Liver (tissue), 9 donors: ENCODE measurements around the gene TEX2. TPM values are rescaled to one million over a fixed set of nuclear protein-coding genes. Genes with fewer than 3 reads are reported as not detected.

Experiments used
- DNase-seq: peaks from one replicate; pipeline ENCODE4 v3.0.0-alpha.2; 2017; ENCODE audit warnings: low spot score
- H3K27ac ChIP-seq, 2 donors: one replicate each; pipeline ENCODE4 v1.7.0; 2013; ENCODE audit warnings: inconsistent platforms in 2 of 2, low read length in 2 of 2, control low read depth in 1 of 2, low read depth in 1 of 2, mild to moderate bottlenecking in 1 of 2
- H3K27me3 ChIP-seq, 4 donors: one replicate each; pipeline versions ENCODE4 v1.6.1 to v1.7.0; 2013; ENCODE audit warnings: low read length in 3 of 4, inconsistent platforms in 1 of 4, mild to moderate bottlenecking in 1 of 4, moderate library complexity in 1 of 4; ENCODE audit not compliant: control insufficient read depth in 4 of 4, insufficient read depth in 4 of 4
- H3K36me3 ChIP-seq, 4 donors: one replicate each; pipeline versions ENCODE4 v1.6.1 to v1.7.0; 2013; ENCODE audit warnings: low read length in 3 of 4, mild to moderate bottlenecking in 3 of 4, low read depth in 1 of 4, moderate library complexity in 1 of 4; ENCODE audit not compliant: control insufficient read depth in 4 of 4, insufficient read depth in 3 of 4
- H3K4me1 ChIP-seq, 4 donors: one replicate each; pipeline versions ENCODE4 v1.6.1 to v1.7.0; 2013; ENCODE audit warnings: low read length in 3 of 4, mild to moderate bottlenecking in 3 of 4, moderate library complexity in 1 of 4; ENCODE audit not compliant: control insufficient read depth in 4 of 4, insufficient read depth in 4 of 4
- H3K4me3 ChIP-seq, 3 donors: one replicate each; pipeline versions ENCODE4 v1.6.1 to v1.7.0; 2013; ENCODE audit warnings: low read length in 3 of 3, control low read depth in 1 of 3, low read depth in 1 of 3, mild to moderate bottlenecking in 1 of 3
- H3K9ac ChIP-seq, 2 donors: one replicate each; pipeline ENCODE4 v1.7.0; 2013; ENCODE audit warnings: low read length in 2 of 2, mild to moderate bottlenecking in 2 of 2, moderate library complexity in 2 of 2, control low read depth in 1 of 2, low read depth in 1 of 2
- H3K9me3 ChIP-seq, 4 donors: one replicate each; pipeline versions ENCODE4 v1.6.1 to v1.7.0; 2013; ENCODE audit warnings: low read length in 3 of 4; ENCODE audit not compliant: control insufficient read depth in 4 of 4
- ATF3 ChIP-seq: IDR thresholded peaks from 2 replicates; pipeline ENCODE4 v1.6.1; 2016; ENCODE audit warnings: antibody characterized with exemption
- EGR1 ChIP-seq, 2 donors: IDR thresholded peaks; 2 replicates each; pipeline ENCODE4 v1.6.1; 2016 to 2018; ENCODE audit warnings: antibody characterized with exemption in 2 of 2, low read depth in 2 of 2
- FOXA1 ChIP-seq: IDR thresholded peaks from 2 replicates; pipeline ENCODE4 v1.6.1; 2016; ENCODE audit warnings: antibody characterized with exemption
- FOXA2 ChIP-seq: IDR thresholded peaks from 2 replicates; pipeline ENCODE4 v1.6.1; 2016; ENCODE audit warnings: antibody characterized with exemption
- HNF4G ChIP-seq: IDR thresholded peaks from 2 replicates; pipeline ENCODE4 v1.6.1; 2016; ENCODE audit warnings: antibody characterized with exemption
- REST ChIP-seq: IDR thresholded peaks from 2 replicates; pipeline ENCODE4 v1.6.1; 2016; ENCODE audit warnings: antibody characterized with exemption, mild to moderate bottlenecking
- SP1 ChIP-seq: IDR thresholded peaks from 2 replicates; pipeline ENCODE4 v1.6.1; 2018; ENCODE audit warnings: antibody characterized with exemption, mild to moderate bottlenecking
- TAF1 ChIP-seq: conservative IDR thresholded peaks from 2 replicates; pipeline ENCODE4 v1.6.1; 2016; ENCODE audit warnings: antibody characterized with exemption, mild to moderate bottlenecking
- YY1 ChIP-seq: IDR thresholded peaks from 2 replicates; pipeline ENCODE4 v1.6.1; 2016; ENCODE audit warnings: antibody characterized with exemption, mild to moderate bottlenecking
- WGBS: extraction: QIAGEN DNeasy Blood & Tissue Kit; methylation state at CpG from one replicate; pipeline ENCODE4 v1.1.7; 2013; 5-methylcytosine and 5-hydroxymethylcytosine counted together
- polyA plus RNA-seq, 2 donors: library from polyadenylated mRNA; stranded (reverse) in 1 of 2; unstranded in 1 of 2; fragments of 200-250 nt in 1 of 2; fragments of >200 nt in 1 of 2; fragmentation: Nextera tagmentation in 1 of 2; extraction: Ambion mirVana in 1 of 2; gene quantifications; one replicate each; pipeline versions ENCODE4 v1.2.1 to v1.2.3, GENCODE V29; 2013 to 2015
- total RNA-seq, 2 donors: library from RNA; depleted of rRNA; stranded (reverse); fragments of >200 nt; gene quantifications; one replicate each; pipeline ENCODE4 v1.2.3, GENCODE V29; 2014
- donor health status: healthy.
- donor health status: healthy.
- donor health status: healthy.
- donor health status: healthy.
- donor health status: healthy.

Gene TEX2
- total and polyA plus RNA-seq, 4 donors = 15.9 to 39.8 (median 28.2) TPM

GRCh38 chr17:64229815-64230728 is 33.0 kb downstream of the TEX2 start:
- WGBS = 93% methylated on average over 8 of the region's 8 CpGs
- TF ChIP-seq FOXA1 = no peak
- no peak for TF ChIP-seq SP1
- TF ChIP-seq ATF3 = no peak
- TF ChIP-seq REST = no peak
- no peak for TF ChIP-seq FOXA2
- no peak for TF ChIP-seq EGR1 (IDR thresholded peaks at IDR 0.05; ENCODE audit: low read depth in 2 of 2)
- TF ChIP-seq HNF4G = no peak
- no peak for TF ChIP-seq TAF1
- H3K27me3 ChIP-seq = no peaks in the 10 kb centered on the region
- H3K4me3 ChIP-seq = no peak overlapping the region
- H3K27ac ChIP-seq = no peak overlapping the region
- H3K4me1 ChIP-seq = peaks cover 0 to 1% (median 0%) of the 10 kb centered on the region in 4 donors
- H3K9ac ChIP-seq = no peak overlapping the region
- H3K36me3 ChIP-seq = no peaks in the 10 kb centered on the region
- no peaks in the 10 kb centered on the region for H3K9me3 ChIP-seq
- DNase-seq = no peak

GRCh38 chr17:64226132-64226531 is 36.9 kb downstream of the TEX2 start:
- Histone ChIP-seq H3K4me3 (no peak overlapping the region), H3K27me3 (no peaks in the 10 kb centered on the region), H3K4me1 (peaks cover 3 to 16% (median 13%) of the 10 kb centered on the region in 4 donors), H3K9me3 (no peaks in the 10 kb centered on the region), H3K9ac (no peak overlapping the region), H3K36me3 (no peaks in the 10 kb centered on the region), H3K27ac (no peak overlapping the region)
- 96% methylated on average over 1 of the region's 1 CpG for WGBS
- no peak for DNase-seq
- TF ChIP-seq HNF4G = no peak

GRCh38 chr17:64225410-64225809 is 37.6 kb downstream of the TEX2 start:
- no peak for DNase-seq
- TF ChIP-seq ATF3 (no peak), YY1 (no peak), EGR1 (IDR thresholded peaks at IDR 0.05; ENCODE audit: low read depth in 2 of 2) (no peak), FOXA2 (no peak)
- Histone ChIP-seq H3K27ac (no peak overlapping the region), H3K4me1 (peaks cover 3 to 16% (median 13%) of the 10 kb centered on the region in 4 donors), H3K27me3 (no peaks in the 10 kb centered on the region), H3K9me3 (no peaks in the 10 kb centered on the region), H3K9ac (no peak overlapping the region), H3K36me3 (no peaks in the 10 kb centered on the region), H3K4me3 (no peak overlapping the region)
- 94% methylated on average over 3 of the region's 3 CpGs for WGBS
